Measurements from ENCODE around the gene NRXN3. TPM values are rescaled to one million over a fixed set of nuclear protein-coding genes. Genes with fewer than 3 reads are reported as not detected.

Gene NRXN3
- total and polyA plus RNA-seq, 2 experiments from 2014 or later: 0.69 to 1.5 TPM

DNA sequence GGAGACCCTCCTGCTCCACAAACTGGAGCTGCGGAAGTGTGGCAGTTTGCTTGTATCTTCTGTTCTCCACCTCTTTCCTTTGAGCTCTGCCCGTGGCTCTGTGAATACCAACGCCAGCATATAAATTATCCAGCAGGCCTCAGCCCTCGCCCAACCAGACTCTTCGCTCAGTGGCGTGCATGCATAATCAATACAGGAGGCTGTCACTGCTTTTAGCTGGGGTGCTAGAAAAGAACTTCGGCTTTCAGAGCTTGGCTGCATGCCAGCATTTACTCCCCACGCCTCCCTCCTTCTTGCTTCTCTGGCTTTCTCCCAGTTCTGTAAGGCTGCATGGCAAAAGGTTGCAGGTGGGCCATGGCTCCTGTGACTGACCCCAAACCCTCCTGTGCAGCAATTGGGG lies 26.9 kb downstream of the NRXN3 start:
- Histone ChIP-seq H3K36me3 (no peaks in the 10 kb centered on the region), H3K27me3 (peaks cover 13% of the 10 kb centered on the region), H3K4me1 (ENCODE audit: low read depth) (no peaks in the 10 kb centered on the region), H3K9me3 (ENCODE audit: low read depth) (no peaks in the 10 kb centered on the region), H3K27ac (no peak overlapping the region), H3K4me3 (no peak overlapping the region)
- DNase-seq (ENCODE audit: low read depth in 1 of 2, low spot score in 1 of 2): no peak
- TF ChIP-seq, protein P1, sequence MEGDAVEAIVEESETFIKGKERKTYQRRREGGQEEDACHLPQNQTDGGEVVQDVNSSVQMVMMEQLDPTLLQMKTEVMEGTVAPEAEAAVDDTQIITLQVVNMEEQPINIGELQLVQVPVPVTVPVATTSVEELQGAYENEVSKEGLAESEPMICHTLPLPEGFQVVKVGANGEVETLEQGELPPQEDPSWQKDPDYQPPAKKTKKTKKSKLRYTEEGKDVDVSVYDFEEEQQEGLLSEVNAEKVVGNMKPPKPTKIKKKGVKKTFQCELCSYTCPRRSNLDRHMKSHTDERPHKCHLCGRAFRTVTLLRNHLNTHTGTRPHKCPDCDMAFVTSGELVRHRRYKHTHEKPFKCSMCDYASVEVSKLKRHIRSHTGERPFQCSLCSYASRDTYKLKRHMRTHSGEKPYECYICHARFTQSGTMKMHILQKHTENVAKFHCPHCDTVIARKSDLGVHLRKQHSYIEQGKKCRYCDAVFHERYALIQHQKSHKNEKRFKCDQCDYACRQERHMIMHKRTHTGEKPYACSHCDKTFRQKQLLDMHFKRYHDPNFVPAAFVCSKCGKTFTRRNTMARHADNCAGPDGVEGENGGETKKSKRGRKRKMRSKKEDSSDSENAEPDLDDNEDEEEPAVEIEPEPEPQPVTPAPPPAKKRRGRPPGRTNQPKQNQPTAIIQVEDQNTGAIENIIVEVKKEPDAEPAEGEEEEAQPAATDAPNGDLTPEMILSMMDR (IDR thresholded peaks at IDR 0.05; ENCODE audit: low read depth, low read length): no peak

DNA sequence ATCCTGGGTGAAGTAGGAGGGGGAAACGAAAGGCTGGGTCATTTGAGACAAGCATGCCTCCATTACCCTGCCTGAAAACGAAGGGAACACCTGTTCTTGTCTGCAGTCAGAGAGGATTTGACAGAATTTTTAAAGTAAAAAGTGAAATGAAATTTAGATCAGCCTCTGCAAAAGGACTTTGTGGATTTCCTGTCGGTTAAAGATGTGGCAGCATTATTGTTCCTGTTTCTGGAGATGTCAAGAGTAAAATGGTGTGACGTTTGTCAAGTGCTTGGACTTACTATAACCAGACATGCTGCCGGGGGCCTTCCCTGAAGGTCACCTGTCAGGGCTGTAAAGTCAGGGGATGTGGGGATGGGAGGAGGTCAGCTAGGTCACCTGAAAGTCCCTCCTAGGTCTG lies 32.0 kb downstream of the NRXN3 start:
- Histone ChIP-seq H3K4me3 (no peak overlapping the region), H3K9me3 (ENCODE audit: low read depth) (no peaks in the 10 kb centered on the region), H3K27me3 (peaks cover 13% of the 10 kb centered on the region), H3K27ac (no peak overlapping the region), H3K4me1 (ENCODE audit: low read depth) (no peaks in the 10 kb centered on the region), H3K36me3 (no peaks in the 10 kb centered on the region)
- DNase-seq (ENCODE audit: low read depth in 1 of 2, low spot score in 1 of 2): no peak
- TF ChIP-seq, protein P1 (IDR thresholded peaks at IDR 0.05; ENCODE audit: low read depth, low read length): no peak

DNA sequence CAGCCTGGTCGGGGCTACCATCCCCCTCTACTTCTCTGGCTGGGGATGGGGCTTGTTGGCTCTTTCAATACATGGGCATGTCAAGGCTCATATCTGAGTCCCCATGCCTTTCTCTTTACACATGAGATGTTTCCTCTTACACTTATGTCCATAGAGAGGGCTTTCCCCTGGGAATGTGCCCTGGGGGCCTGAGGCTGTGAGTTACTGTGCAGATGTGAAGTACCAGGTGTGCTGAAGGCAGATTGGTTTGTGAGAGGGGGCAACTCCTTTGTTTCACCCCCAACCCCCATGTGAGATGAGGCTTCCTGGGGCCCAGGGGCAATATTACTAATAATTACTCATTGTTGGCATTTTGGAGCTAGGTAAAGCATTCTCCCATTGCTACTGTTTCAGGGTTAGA lies 32.8 kb downstream of the NRXN3 start:
- TF ChIP-seq, protein P1 (IDR thresholded peaks at IDR 0.05; ENCODE audit: low read depth, low read length): no peak
- no peak overlapping the region for H3K4me3 ChIP-seq
- peaks cover 16% of the 10 kb centered on the region for H3K27me3 ChIP-seq
- no peaks in the 10 kb centered on the region for H3K4me1 ChIP-seq (ENCODE audit: low read depth)
- H3K36me3 ChIP-seq: no peaks in the 10 kb centered on the region
- DNase-seq (ENCODE audit: low read depth in 1 of 2, low spot score in 1 of 2): no peak
- no peaks in the 10 kb centered on the region for H3K9me3 ChIP-seq (ENCODE audit: low read depth)
- H3K27ac ChIP-seq: no peak overlapping the region

DNA sequence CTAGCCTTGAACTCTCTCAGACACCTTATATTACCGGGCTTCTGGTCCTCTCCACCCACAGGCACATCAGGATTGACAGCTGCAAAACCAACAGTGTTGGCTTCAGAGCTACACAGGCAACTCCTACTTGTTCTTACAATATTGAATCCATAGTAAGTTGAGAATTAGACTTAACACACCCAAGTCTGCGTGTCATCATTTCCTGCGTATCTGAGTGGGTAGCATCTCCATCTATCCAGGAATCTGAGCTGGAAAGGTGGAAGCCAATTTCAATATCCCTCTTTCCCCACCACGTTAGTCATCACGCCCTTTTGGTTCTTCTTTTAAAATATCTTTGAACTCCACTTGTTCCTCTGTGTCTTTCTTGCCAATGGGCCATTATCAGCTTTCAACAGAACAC lies 37.2 kb downstream of the NRXN3 start:
- DNase-seq (ENCODE audit: low read depth in 1 of 2, low spot score in 1 of 2): no peak
- H3K27ac ChIP-seq: no peak overlapping the region
- TF ChIP-seq, protein P1 (IDR thresholded peaks at IDR 0.05; ENCODE audit: low read depth, low read length): no peak
- no peaks in the 10 kb centered on the region for H3K36me3 ChIP-seq
- H3K4me3 ChIP-seq: no peak overlapping the region
- H3K9me3 ChIP-seq (ENCODE audit: low read depth): no peaks in the 10 kb centered on the region
- H3K27me3 ChIP-seq: peaks cover 3% of the 10 kb centered on the region
- H3K4me1 ChIP-seq (ENCODE audit: low read depth): no peaks in the 10 kb centered on the region

DNA sequence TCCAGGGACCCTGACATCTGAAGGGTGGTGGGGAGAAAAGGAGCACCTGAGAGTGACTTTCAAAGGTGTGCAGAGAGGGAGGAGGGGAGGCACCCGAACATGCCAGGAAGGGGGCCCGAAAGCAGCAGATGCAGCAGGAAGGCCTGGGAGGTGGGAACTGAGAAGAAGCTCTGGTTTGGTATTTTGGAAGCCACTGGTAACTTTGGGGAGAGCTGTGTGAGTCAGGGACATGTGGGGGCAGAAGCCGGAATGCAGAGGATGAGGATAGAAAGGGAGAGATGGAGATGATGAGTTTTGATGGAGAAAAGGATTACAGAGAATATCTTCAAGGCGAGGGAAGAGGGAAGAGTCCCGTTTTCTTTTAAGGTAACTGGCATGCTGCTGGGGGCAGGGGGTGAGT lies 50.1 kb downstream of the NRXN3 start:
- no peak overlapping the region for H3K4me3 ChIP-seq

More for the DNA sequence above, 50.1 kb downstream of the NRXN3 start:
- H3K27ac ChIP-seq: no peak overlapping the region
- no peak for DNase-seq (ENCODE audit: low read depth in 1 of 2, low spot score in 1 of 2)
- H3K27me3 ChIP-seq: peaks cover 6% of the 10 kb centered on the region
- no peaks in the 10 kb centered on the region for H3K4me1 ChIP-seq (ENCODE audit: low read depth)
- TF ChIP-seq, protein P1 (IDR thresholded peaks at IDR 0.05; ENCODE audit: low read depth, low read length): no peak
- H3K36me3 ChIP-seq: no peaks in the 10 kb centered on the region
- no peaks in the 10 kb centered on the region for H3K9me3 ChIP-seq (ENCODE audit: low read depth)

Measured in cardiac muscle cell (in vitro differentiated cells and primary cell).